HG02870 (cell line): ENCODE results near the gene BAHCC1.
"Not testable (repeated sequence)": the region's sequence is repeated elsewhere in the genome, so short reads cannot be mapped to it uniquely, and the experiment has no call there.

Experiments
- ATAC-seq: cut with Tn5 transposase; IDR thresholded peaks from one replicate; pipeline ENCODE4 v1.9.1; 2021; ENCODE audit warnings: mild to moderate bottlenecking, moderate library complexity; ENCODE audit not compliant: unreplicated experiment

The BAHCC1 gene

DNA sequence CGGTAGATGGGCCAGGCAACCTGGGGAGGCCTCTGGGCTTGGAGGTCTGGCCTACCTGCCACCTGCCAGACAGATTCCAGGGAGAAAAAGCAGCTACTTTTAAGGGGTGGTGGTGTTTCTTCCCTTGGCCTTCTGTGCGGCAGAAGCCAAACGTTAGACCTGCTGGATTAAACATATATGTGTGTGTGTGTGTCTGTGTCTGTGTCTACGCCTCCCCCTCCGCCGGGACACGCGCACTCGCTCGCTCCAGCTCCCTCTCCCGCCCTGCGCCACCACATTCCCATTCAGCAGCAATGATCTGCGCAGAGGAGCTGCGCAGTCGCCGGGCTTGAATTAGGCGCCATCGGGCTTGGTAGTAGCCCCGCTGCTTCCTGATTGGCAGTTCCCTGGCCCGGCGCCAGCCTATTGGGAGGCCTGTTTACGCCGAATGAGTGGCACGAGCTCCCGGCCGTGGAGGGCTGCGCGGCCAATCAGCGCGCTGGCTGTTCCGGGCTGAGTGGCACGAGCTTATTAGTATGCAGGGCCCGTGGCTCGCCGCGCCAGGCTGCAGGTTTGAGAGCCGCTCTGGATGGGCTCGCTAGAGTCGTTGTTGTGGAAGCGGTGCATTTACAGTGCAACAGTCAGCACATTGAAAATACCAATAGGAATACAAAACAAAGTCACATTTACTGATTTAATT lies at the start of gene BAHCC1:
Gene BAHCC1 (plus strand): TSS at position 537 of the 679 bp plus-strand sequence. CDS start 4,283 bp downstream, outside the sequence.
- ATAC-seq = no peak

GRCh38 chr17:81346090-81346907 lies 49.0 kb upstream of the BAHCC1 start:
- peak; percentile 65 for ATAC-seq

GRCh38 chr17:81346908-81347349 lies 48.3 kb upstream of the BAHCC1 start:
- no peak for ATAC-seq

- no peak for ATAC-seq
Measured at GRCh38 chr17:81347437-81347836, 47.8 kb upstream of the BAHCC1 start.

DNA sequence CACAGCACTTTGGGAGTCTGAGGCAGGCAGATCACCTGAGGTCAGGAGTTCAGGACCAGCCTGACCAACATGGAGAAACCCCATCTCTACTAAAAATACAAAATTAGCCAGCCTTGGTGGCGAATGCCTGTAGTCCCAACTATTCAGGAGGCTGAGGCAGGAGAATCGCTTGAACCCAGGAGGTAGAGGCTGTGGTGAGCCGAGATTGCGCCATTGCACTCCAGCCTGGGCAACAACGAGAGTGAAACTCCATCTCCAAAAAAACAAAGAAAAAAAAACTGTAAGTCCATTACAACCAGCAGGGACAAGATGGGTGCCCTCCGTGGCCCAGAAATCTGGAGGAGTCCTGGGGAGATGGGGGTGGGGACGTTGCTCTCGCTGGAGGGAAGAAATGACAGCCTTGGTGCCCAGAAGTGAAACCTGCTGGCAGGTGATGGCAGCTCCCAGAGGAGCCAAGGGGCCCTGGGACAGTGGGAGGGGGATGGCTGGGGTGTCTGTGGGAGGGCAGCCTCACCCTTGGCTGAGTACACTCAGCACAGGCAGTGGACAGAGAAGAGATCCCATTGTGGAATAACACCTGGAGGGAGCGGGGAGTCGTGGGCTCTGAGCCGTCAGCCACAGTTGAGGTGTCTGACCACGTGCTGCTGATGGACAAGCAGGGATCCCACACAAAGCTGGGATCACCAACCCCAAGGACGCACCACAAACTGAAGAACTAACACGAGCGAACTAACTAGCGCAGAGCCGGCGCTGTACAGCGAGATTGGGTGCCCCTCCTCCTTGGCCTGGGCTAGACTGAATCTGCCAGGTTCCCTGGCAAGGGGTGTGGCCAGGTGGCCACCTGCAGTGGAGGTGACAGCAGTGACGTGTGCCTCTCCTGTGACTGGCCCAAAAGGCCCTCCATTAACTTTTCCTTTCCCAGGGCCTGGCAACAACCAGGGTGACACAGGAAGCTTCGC lies 46.9 kb upstream of the BAHCC1 start:
- ATAC-seq = no peak

DNA sequence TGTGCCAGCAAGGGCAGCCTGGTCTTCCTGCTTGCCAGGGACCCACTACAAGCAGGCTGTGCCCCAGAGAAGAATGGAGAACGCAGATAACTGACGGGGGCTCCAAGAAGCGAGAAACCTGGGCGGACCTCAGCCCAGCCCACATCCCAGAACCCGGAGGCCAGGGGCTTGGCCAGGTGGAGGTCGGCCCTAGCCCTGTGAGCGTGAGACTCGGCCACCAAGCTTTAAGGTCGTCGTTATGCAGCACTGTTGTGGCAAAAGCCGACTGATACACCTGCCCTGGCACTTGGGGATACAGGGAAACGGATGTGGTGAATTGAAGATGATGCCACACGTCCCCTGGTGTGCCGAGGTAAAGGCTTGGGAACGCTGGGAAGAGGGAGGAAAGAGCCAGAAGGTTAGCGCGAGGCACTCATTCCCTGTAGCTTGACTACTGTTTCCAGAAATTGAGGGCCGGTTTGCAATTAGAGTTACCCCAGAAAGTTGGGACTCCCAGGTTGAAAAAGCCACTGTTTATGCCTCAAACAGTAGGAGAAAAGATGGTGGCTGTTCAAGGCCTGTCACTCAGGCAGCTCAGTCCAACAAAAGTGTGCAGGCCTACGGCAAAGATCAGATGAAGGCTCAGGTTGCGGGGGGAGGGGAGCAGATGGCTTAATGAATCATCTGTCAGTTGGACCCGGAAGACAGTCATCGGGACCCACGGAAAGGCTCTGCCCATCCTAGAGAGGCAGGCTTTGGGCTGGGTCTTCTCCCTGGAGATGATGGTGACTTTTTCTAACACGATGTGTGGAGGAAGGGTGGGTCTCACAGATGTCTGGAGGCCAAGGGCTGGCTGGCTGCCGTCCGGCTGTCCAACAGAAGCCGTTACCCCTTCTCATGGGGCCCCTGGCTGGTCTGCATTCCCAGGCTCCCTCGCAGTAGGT lies 45.6 kb upstream of the BAHCC1 start:
- ATAC-seq = no peak

DNA sequence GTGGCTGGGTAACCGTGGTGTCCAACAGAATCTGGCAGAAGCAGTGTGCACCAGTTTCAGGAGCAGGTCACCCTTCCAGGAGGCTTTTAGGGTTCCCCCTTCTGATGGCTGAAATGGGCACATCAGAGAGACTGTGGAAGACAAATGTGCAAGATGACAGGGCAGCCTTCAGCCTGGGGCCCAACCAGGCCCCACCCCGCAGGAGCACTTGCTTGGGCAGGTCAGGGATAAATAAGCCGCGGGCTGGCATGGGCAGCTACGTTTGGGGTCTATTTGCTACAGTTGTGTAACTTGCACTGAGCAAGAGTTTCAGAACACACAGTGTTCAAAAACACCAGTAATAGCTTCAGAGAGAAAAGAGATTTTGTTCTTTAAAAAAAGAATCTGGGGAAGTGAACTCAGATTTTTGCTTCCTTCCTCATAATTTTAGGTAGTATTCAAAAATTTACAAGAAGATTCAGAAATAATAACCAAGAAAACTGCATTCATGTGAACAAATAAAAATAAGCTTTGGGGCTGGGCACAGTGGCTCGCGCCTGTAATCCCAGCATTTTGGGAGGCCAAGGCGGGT lies 44.9 kb upstream of the BAHCC1 start:
- no peak for ATAC-seq

DNA sequence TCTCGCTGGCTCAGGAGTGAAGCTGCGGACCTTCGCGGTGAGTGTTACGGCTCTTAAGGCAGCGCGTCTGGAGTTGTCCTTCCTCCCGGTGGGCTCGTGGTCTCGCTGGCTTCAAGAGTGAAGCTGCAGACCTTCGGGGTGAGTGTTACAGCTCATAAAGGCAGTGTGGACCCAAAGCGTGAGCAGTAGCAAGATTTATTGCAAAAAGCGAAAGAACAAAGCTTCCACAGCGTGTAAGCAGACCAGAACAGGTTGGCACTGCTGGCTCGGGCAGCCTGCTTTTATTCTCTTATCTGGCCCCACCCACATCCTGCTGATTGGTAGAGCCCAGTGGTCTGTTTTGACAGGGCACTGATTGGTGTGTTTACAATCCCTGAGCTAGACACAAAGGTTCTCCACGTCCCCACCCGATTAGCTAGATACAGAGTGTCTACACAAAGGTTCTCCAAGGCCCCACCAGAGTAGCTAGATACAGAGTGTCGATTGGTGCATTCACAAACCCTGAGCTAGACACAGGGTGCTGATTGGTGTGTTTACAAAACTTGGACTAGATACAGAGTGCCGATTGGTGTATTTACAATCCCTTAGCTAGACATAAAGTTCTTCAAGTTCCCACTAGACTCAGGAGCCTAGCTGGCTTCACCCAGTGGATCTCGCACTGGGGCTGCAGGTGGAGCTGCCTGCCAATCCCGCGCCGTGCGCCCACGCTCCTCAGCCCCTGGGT lies 43.8 kb upstream of the BAHCC1 start:
- ATAC-seq = not testable (repeated sequence)

DNA sequence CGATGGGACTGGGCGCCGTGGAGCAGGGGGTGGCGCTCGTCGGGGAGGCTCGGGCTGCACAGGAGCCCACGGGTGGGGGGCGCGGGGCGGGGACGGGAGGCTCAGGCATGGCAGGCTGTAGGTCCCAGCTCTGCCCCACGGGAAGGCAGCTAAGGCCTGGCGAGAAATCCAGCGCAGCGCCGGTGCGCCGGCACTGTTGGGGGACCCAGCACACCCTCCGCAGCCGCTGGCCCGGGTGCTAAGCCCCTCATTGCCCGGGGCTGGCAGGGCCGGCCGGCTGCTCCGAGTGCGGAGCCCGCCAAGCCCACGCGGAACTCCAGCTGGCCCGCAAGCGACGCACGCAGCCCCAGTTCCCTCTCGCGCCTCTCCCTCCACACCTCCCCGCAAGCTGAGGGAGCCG lies 43.2 kb upstream of the BAHCC1 start:
- not testable (repeated sequence) for ATAC-seq

DNA sequence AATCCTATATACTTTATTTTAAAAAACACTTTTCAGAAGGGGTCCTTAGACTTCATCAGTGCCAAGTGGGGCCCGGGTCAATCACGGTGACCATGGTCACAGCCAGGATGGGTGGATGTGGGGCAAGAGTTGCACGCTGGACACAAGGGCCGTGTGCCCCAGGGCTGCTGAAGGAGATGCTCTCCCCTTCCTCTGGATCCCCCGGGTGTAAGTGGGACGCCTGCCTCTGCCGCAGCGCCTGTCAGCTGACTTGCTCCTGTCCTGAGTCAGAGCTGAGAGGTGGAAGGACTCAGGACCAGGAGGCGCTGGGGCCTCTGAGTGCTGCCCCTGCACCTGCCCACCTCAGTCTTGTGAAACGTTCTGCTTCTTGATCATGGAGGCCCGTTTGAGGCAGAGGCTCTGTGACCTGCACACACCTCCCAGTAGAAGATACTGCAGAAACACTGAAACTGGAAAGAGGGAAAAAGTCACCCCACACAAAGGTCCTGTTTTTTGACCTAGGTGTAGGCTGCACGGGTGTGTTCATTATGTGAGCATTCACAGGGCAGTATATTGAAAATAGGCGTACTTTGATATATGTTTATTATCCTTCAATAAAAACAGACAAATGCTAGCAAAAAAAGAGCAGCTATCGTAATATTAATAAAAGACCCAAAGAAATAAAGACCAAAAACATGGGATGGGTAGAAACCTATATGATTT lies 40.9 kb upstream of the BAHCC1 start:
- no peak for ATAC-seq

GRCh38 chr17:81354954-81355347 lies 40.3 kb upstream of the BAHCC1 start:
- ATAC-seq = no peak

- no peak for ATAC-seq
Measured at GRCh38 chr17:81359218-81359617, 36.0 kb upstream of the BAHCC1 start.

GRCh38 chr17:81362001-81362400 lies 33.3 kb upstream of the BAHCC1 start:
- not testable (repeated sequence) for ATAC-seq

DNA sequence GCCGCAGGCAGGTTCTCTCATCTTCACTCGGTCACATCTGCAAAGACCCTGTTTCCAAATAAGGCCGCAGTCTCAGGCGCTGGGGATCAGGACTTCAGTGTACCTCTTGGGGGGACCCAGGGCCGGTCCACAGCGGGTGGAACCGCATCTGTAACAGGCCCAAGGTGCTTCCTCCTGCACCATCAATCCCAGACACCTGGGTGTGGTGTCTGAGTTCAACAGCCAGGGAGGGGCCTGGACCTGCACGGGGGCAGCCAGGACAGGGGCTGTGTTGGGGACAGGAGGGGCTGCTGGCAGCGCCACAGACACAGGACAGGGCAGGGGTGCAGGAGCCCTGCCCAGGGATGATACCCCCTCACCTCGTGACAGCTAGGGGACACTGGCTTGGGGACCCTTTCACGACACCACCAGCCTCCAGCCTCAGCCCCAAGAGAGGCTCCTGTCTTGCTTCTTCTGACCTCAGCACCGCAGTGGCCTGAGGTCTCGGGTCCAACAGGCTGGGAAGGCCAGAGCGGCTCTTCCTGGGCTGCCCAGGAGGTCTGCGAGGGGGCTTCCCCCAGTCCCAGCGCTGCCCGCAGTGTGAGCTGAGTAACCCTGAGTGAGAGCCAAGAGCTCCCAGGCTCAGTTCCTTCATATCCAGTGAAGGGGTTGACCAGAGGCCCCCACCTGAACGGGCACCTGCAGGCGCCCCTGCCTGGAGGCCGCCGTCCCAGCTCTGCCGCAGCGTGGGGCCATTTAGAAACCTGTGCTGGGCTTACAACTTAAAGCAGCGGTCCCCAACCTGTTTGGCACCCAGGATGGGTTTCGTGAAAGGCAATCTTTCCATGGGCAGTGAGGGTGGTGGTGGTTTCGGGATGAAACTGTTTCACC lies 30.7 kb upstream of the BAHCC1 start:
- no peak for ATAC-seq

GRCh38 chr17:81365148-81365600 lies 30.1 kb upstream of the BAHCC1 start:
- ATAC-seq = no peak

GRCh38 chr17:81365601-81366585 lies 29.4 kb upstream of the BAHCC1 start:
- no peak for ATAC-seq
